Iris pigment epithelial cell (primary cell): Measurements from ENCODE around the gene CDK8.
"Not testable (repeated sequence)": the region's sequence is repeated elsewhere in the genome, so short reads cannot be mapped to it uniquely, and the experiment has no call there.

Experiments used
- DNase-seq: peaks from one replicate; pipeline ENCODE4 v3.0.0-alpha.2; 2011; ENCODE audit warnings: low read depth

The CDK8 gene

DNA sequence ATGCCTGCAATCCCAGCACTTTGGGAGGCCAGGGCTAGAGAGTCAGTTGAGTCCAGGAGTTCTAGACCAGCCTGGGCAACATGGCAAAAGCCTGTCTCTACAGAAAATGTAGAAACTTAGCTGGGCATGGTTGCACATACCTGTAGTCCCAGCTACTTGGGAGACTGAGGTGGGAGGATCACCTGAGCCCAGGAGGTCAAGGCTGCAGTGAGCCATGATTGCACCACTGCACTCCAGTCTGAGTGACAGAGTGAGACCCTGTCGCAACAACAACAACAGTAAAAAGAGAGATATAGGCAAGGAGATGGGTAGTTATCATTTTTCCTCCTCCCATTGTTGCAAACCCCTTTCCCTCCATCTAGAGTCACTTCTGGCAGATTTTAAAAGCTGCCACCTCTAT is 62.2 kb downstream of the CDK8 start:
- not testable (repeated sequence) for DNase-seq

DNA sequence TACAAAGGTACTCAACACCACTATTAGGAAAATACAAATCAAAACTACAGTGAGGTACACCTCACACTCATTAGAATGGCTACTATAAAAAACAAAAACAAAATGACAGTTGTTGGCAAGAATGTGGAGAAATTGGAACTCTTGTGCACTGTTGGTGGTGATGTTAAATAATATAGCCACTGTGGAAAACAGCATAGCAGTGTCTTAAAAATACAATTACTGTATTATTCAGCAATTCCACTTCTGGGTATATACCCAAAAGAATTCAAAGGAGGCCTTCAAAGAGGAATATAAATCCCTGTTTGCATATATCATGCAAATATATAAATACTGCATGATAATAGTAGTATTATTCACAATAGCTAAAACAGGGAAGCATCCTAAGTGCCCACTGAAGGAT is 66.8 kb downstream of the CDK8 start:
- DNase-seq = no peak

GRCh38 chr13:26323127-26323526 is 69.2 kb downstream of the CDK8 start:
- no peak for DNase-seq

DNA sequence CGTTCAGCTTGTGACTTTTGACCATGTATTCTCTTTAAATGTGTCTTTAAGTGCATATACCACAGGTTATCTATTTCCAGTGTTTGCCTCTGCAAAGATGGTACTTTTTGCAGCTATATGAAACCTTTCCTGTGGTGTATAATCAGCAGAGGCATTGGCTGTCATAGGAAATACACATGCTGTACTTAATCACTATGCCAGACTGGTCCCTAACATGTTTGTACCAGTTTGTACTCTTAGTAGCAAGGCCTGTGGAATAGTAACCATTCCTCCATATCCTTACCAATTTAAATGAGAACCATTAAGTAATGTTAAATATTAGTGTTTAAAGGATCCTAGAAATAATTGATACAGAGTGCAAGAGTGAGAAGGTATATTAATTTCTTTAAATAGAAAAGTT is 69.8 kb downstream of the CDK8 start:
- no peak for DNase-seq

DNA sequence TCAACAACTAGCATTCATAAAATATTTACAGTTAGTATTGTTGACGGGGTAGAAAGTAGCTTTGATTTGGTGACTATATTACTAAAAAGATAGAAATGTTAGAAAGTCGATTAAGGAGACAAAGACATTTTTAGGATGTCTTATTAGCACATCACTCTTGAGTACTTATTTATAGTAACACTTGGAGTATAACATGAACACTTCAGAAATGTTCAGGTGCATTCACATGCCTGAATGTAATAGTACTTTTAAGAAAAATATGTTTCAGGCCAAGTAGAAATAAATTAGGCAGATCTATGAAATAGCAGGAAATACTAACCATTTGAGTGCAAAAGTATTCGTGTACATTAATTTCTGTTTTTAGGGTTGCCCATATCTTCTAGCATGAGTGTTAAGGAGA is 70.4 kb downstream of the CDK8 start:
- no peak for DNase-seq

GRCh38 chr13:26324867-26325266 is 70.9 kb downstream of the CDK8 start:
- no peak for DNase-seq

DNA sequence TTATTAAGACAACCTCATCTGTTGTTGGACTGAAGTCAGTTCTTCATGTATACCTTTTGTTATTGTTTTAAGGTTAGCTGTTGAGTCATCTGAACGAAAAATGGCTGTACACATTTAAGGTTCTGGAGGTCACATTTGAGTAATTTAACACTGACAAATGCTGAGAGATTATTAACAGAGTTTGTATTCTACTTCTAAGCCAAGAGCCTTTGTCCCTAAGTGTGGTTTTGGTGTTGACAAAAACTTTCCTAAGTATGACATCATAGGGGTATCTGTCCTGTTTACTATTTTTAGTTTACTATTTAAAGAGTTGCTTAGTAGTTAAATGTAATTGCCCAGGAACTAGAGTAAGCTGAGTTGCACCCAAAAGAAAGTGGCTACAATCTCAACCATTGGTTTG is 71.9 kb downstream of the CDK8 start:
- DNase-seq = peak; percentile 28

GRCh38 chr13:26326562-26326961 is 72.6 kb downstream of the CDK8 start:
- DNase-seq = no peak

DNA sequence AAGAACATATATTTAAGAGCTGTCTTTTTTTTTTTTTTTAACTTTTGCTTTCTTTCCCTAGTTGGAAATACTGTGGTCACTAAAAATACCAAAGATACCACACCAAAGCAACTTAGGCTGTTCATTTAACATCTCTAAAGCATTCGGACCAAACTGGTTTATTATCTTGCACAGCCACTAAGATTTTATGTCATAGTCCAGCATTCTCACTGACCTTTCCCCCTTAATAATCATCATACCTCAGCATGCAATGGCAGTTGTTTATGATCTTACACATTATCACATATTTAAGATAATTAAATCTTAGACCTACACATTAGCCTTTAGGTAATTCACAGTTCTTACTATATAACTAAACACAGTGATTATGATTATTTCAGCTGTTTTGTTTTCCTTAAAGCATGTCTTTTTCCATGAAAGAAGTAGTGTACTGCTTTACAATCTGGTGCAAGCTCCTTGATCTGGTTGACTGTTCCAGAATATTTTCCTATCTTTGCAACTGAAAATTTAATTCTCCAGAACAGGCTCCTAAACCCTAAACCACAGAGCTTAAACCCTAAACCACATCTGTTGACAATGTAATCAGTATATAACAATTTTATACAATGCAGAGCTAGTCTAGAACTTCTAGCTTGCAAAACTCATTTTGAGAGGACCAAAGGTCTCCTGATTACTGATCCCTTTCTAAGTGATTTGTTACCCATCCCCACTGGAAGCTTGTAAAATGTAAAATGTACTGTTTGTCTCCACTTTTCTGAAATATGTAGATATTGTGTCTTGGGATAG is 74.2 kb downstream of the CDK8 start:
- peak; percentile 11 for DNase-seq

DNA sequence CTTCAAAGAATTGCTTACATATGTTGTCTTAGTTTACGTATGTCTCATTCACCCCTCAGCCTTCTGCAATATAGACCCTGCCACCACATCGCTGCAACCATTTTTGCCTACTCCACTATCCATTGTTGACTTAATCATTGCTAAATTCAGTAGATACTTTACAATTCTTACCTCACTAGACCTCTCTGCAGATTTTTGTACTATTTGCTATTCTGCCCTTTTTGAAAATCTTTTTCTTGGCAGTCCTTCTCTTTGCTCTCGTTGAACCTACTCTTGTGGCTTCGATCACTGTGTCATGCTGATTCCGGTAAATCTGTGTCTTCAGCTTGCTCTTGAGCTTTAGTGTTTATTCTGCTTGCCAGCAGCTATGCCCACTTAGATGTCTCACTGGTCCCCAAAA is 81.2 kb downstream of the CDK8 start:
- DNase-seq = no peak

GRCh38 chr13:26340807-26341206 is 86.9 kb downstream of the CDK8 start:
- peak; percentile 41 for DNase-seq

GRCh38 chr13:26342898-26343297 is 89.0 kb downstream of the CDK8 start:
- DNase-seq = no peak

DNA sequence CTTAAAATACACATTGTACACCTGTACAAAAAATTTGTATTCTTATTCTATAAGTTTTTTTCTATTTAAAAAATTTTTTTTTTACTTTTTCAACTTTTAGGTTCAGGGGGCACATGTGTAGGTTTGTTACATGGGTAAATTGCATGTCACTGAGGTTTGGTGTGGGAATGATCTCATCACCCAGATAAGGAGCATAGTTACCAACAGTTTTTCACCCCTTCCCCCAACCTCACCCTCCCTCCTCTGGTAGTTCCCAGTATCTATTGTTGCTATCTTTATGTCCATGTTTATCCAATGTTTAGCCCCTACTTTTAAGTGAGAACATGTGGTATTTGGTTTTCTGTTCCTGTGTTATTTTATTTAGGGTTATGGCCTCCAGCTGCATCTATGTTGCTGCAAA is 89.9 kb downstream of the CDK8 start:
- no peak for DNase-seq

DNA sequence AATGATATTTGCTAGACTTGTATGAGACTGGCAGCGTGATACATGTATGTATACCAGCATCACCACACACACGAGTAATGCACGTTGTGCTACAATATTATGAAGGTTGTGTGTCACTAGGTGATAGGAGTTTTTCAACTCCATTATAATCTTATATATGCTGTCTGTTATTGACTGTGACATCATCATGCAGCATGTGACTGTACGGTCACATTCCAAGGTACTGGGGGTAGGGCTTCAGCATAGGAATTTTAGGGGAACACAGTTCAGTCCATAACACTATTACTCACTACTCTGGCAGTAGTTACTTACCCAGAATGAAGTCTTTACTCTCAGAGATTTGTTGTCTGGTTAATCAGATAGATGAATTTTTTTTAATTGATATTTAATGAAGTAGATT is 91.1 kb downstream of the CDK8 start:
- peak; percentile 34 for DNase-seq

DNA sequence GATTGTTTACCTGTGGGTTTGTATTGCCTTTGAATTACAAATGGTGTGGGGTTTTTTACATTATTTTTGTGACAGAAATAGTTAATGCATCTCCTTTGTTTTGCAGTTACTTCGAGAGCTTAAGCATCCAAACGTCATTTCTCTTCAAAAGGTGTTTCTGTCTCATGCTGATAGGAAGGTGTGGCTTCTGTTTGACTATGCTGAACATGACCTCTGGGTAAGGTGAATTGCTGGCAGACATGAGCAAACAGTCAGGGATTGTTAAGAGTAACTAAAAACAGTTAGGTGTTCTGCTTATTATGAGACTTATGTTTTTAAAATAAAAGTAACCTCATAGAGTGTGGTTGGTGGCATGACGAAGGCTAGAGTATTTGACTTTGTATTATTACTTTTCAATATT is 95.0 kb downstream of the CDK8 start:
- no peak for DNase-seq

DNA sequence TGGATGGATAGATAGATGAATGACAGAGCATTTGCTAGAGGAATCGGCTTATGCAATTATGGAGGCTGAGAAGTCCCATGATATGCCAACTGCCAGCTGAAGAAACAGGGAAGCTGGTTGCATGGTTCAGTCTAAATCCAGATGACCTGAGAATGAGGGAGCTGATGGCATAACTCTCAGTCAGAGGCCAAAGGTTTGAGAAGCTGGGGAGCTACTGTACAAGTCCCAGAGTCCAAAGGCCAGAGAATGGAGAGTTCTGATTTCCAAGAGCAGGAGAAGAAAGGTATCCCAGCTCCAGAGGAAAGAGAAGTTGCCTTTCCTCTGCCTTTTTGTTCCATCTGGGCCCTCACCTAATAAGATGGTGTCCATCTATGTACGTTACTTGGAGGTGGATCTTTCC is 108.3 kb downstream of the CDK8 start:
- no peak for DNase-seq

DNA sequence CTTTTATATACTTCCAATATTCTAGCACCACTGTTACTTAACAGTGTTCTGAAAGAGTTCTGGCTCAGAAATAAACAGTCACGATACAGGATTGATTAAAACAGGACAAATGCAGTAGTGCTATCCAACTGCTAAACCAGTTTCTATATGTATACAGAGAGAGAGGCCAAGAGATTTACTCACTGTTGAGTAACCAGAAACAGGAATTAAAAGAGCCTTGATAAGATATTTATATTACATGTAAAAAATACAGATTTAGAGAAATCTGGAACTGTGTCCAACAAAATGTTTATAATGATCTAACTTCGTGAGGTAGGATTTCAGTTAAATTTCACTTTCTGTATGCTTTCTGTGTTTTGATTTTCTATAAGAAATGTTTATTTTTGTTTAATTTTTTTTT is 116.6 kb downstream of the CDK8 start:
- DNase-seq = peak; percentile 22

DNA sequence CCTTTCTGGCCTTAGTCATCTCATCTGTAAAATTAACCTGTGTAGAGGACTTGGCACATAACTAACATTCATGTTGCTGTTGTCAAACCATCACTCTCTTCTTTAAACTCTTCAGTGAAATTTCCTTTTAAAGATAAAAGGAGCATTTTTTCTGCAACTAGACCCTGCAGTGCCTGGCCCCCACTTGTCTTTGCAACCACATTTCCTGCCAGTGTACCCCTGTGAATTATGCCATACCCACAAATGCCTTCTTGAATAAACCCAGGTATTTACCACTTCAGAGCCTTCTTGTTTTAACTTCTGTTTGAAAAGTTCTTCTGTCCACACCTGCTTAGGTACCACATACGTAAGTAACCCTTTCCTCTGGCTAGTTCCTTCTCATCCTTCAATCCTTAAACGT is 118.8 kb downstream of the CDK8 start:
- DNase-seq = no peak

DNA sequence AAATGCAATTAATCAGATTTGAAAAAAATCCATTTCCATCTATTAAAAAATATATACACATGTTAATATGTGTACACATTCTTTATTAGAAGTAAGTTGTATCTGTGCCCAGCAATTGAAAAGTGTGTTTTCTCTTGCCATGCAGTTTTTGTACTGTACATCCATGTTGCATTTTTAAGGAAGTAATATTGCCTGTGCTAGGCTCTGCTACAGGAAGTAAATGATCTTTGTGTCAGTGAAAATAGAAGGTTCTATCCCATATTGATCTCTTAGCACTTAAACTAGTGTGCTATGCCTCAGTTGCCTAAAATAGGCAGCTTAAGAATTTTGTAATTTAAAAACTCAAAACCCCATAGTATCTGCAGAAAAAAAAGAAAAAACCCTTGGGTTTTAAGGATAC is 122.5 kb downstream of the CDK8 start:
- no peak for DNase-seq

GRCh38 chr13:26377038-26377437 is 123.1 kb downstream of the CDK8 start:
- DNase-seq = peak; percentile 10

DNA sequence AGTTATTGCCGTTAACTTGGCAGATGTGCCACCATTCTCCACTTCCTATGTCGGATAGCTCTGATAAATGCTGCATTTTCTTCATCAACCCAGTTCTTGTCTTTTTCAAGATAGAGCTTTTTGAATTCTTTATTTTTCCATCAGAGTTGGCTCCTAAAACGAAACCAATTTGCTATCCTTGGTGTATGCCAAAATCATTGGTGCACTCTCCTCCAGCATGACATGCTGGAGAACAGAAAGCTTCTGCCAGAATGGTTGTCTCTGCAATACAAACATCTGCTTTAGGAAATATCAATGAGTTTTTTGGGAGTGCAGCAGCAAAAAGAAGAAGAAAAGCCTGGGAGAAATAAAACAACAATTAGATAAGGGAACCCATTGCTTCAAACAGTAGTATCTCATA is 124.2 kb downstream of the CDK8 start:
- DNase-seq = no peak

DNA sequence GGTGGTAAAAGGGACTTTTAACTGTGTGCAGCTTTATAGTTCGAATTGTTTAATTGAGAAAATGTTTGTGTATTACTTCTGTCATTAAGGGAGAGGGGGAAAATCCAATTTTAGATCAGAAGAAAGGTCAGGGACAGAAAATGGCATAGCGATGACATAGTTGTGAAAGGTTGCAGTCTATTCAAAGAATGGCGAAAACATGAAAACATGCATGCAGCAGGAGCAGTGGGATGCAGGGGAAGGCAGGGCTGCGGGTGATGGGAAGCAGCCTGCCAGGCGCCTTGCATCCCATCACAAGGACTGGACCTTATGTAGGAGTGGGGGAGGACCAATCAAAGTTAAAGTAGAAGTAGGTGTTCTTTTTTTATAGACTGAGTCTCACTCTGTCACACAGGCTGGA is 125.9 kb downstream of the CDK8 start:
- DNase-seq = no peak

GRCh38 chr13:26380930-26381329 is 127.0 kb downstream of the CDK8 start:
- no peak for DNase-seq

- DNase-seq = no peak
Measured at GRCh38 chr13:26382366-26382765, 128.4 kb downstream of the CDK8 start.

DNA sequence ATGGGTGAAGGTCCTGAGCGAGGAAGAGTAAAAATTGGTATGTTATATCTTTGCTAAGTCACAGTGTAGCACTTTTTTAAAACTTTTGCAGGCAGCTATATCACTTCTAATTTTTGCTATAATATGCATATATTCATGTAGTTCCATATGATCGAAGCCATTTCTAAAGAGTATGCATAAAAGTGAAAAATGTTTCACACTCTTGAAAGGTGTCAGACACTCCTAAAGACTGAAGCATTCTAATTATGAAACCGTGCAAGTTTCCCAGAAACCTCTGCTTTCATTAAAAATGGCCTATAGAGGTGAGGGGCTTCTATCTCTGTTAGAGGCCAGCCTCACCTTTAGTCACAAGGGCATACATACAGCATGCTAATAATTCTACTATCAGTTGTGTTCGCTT is 128.9 kb downstream of the CDK8 start:
- no peak for DNase-seq
